HG02623 (cell line): ENCODE measurements around the gene TMEM178B.
"Not testable (repeated sequence)": the region's sequence is repeated elsewhere in the genome, so short reads cannot be mapped to it uniquely, and the experiment has no call there.

ENCODE experiments used
- ATAC-seq: cut with Tn5 transposase; IDR thresholded peaks from one replicate; pipeline ENCODE4 v1.9.1; 2021; ENCODE audit warnings: moderate library complexity; ENCODE audit not compliant: unreplicated experiment

Gene TMEM178B

GRCh38 chr7:141300816-141301215, 227.0 kb downstream of the TMEM178B start:
- ATAC-seq, result no peak

DNA sequence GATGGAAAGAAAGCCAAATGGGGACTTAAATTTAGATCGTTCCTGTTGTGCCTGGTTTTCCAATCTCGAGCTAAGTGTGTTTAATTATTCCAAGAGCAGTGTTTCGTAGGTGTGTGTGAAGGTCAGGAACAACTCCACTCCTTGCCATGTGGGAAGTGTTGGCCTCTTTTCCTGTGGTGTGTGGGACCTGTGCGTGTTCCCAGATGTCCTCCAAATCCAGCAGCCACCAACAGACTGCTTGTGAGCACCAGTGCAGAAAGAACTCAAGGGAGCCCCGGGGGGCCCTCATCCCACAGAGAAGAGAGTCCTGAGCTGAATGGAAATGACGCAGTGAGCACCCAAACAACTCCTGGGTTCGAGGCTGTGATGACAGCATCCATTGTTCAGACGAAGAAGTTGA, 227.7 kb downstream of the TMEM178B start:
- ATAC-seq, result no peak

DNA sequence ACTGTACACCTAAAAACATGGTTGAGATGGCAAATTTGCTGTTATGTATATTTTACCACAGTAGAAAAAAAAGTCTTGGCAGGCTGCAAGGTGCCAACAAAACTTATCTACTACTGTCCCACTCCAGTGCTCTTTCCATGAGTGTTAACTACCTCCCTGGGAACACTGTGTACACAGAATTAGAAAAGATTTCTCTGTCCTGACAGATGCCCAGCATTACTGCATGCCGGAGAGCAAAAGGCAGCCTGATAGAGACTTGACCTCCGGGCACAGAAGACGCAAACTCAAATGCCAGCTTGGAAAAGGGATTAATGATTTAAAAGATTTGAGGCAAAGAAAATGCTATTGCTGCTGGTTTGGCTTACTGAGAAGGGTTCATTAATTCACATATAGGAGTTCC, 228.8 kb downstream of the TMEM178B start:
- ATAC-seq, result no peak

- ATAC-seq, result no peak
Observed at GRCh38 chr7:141304291-141304690, 230.4 kb downstream of the TMEM178B start.

DNA sequence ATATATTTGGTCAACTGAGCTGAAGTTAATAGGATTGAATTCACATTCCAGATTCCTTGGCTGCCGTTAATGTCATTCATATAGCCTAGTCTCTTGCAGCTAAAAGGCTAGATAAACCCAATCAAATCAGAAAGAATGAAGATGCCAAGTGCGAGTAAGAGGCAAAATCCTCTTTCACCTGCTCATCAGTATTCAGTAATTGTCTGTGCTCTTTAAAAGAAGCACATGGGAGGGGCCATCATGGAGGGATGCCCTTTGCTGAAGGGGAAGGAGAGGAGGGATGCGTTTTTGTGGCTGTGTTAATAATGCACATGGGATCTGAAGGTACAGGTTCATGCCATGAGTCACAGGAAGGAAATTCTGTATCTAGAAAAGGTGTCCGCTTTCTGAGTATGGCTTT, 232.2 kb downstream of the TMEM178B start:
- no peak for ATAC-seq

DNA sequence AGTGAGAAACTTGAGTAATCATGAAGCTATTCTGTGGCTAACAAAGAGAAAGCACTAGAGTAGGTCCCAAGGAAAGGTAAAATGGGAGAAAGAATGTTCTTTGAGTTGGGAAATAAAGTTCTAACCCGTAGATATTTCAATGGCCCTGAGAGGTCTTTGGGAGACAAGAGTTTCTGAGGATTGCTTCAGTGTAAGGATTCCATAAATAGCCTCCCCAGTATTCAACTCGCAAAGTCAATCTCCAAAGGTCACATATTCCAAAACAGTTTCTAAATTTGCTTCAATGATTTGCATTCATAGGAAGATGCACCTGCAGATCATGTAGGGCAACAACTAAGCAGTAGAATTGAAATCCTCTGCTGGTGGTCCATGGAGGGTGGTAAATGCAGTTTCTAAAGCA, 238.5 kb downstream of the TMEM178B start:
- no peak for ATAC-seq

GRCh38 chr7:141312828-141313521, 239.1 kb downstream of the TMEM178B start:
- no peak for ATAC-seq

GRCh38 chr7:141313896-141314295, 240.0 kb downstream of the TMEM178B start:
- ATAC-seq, result no peak

GRCh38 chr7:141317033-141317585, 243.2 kb downstream of the TMEM178B start:
- ATAC-seq, result no peak

DNA sequence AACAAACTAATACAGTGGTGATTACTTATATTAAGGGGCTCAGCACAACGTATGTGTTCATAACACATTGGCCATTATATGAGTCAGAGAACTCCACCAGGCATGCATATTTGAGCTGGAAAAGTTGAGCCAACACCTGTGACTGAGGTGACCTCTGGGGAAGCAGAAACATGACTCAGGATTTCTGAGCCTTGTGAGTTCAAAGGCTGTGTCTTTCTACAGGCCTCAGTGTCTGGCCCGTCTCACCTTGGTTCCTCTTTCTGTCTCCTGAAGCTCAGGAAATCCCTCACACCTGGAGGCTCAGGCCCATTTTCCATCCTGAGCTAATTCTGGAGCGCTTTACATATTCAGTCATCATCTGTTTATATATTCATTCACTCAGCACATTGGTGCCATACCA, 246.4 kb downstream of the TMEM178B start:
- ATAC-seq, result no peak

DNA sequence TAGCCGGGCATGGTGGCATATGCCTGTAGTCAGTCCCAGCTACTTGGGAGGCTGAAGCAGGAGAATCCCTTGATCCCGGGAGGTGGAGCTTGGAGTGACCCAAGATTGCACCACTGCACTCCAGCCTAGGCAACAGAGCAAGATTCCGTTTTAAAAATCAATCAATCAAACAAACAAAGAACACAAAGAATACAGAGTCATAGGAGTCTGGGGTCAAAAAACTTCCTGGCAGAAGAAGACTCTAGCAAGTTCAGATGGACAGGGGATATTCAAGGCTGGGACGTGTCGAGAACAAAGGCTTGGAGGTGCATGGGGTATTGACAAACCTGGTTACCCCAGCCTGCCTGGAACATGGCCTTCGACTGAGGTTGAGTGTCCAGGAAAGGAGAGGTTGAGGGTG, 248.5 kb downstream of the TMEM178B start:
- ATAC-seq, result no peak

GRCh38 chr7:141323826-141324225, 250.0 kb downstream of the TMEM178B start:
- ATAC-seq, result no peak

GRCh38 chr7:141324870-141325269, 251.0 kb downstream of the TMEM178B start:
- no peak for ATAC-seq

DNA sequence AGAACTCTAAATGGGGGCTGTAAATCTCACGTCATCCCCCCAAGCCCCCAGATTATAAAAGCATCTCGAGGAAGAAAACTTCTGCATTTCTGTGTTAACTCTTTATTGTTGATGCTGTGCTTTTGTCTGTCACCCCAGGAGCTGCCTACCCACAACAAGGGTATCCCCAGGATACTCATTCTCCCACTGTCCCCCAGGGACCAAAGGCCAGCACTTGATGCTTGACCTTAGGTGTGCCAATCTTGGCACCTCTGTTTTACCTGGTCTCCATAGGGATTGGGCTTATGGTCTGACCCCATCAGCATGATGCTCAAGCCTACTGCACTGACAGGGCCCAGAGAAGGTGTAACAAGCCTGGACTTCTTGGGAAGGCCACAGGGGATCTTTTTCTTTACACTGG, 251.4 kb downstream of the TMEM178B start:
- no peak for ATAC-seq

DNA sequence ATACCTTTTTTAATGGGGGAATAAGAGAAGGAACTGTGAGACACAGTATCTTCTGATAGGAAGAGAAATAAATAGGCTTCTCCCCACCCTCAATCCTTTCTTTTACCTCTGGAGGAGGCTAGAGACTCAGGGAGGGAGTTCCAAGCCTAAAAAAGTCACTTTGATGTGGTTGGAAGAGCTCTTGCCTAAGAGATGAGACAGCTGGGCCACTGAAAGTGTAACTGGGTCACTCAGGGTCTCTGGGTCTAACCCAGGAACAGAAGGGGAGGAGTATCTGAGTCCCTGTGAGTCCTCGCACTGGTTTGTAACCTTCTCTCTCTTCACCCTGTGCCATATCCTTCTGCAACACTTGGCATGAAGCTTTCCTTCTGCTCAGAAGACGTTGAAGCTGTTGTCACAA, 254.4 kb downstream of the TMEM178B start:
- ATAC-seq, result no peak

- not testable (repeated sequence) for ATAC-seq
Observed at GRCh38 chr7:141330285-141330684, 256.4 kb downstream of the TMEM178B start.

DNA sequence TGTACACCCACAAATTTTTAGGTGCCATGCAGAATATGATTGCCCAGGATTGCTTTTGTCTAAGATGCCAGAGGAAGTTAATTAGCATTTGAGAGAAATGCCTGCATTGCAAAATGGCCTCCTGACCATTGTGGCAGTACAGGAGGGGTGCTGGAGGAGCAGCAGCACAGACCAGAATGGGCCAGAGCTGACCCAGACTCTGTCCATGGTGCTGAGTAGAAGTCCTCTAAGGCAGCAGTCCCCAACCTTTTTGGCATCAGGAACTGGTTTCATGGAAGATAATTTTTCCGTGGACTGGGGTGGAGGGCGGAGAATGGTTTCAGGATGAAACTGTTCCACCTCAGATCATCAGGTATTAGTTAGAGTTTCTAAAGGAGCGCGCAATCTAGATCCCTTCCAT, 259.6 kb downstream of the TMEM178B start:
- ATAC-seq, result no peak

DNA sequence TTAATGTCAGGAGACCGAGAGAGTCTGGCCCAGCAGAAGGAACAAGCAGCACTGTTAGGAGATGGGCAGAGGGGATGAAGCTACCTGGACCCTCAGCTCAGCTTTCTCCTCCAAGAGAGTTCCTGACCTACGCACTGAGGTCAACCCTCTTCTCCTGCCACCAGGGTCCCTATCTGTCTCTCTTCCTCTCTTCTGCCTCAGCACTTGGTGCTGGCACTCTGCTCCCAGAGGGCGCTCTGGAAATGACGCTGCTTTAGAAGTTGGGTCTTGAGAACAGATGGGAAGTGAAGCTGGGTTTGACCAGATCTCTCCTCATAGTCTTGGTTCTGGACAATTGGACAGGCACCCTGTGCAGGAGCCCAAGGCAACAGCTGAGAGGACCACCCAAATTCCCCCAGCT, 261.3 kb downstream of the TMEM178B start:
- ATAC-seq, result no peak

DNA sequence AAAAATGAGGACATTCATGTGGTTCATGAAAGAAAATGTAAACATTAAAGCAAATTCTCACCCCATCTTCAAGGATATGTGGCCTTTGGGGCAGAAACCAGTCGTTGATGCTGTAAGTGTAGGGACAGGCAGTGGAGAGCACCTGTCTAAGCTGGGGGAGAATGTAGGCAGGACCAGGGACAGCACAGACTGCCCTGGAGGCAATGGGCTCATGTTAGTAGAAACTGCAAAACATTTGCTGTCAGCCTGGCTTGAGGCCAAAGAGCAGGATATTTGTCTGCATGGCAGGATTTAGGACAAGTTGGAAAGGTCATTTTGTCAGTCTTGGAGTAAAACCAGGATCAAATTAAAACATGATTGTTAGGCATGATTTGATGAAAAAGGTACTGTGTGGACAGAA, 265.7 kb downstream of the TMEM178B start:
- no peak for ATAC-seq

GRCh38 chr7:141340991-141341390, 267.1 kb downstream of the TMEM178B start:
- ATAC-seq, result no peak

GRCh38 chr7:141342621-141343408, 269.0 kb downstream of the TMEM178B start:
- ATAC-seq, result no peak
